Measurements from ENCODE around the gene VPS8. TPM values are rescaled to one million over a fixed set of nuclear protein-coding genes. Genes with fewer than 3 reads are reported as not detected.

The VPS8 gene
- total RNA-seq, 1 experiment from 2014 or later = 33.8 TPM

- ChIA-PET POLR2A (no interaction called here), CTCF (interaction anchor here (0.9 kb wide), 1 partner anchor 48 kb away, joined by 4 read pairs; no protein-coding TSS in a partner anchor)
- intact Hi-C loops (cut with micrococcal nuclease) = loop anchor here (10.0 kb wide), 1 partner anchor 201 kb away; no protein-coding TSS in a partner anchor
- TF ChIP-seq CTCF (IDR thresholded peaks at IDR 0.05; ENCODE audit: unreplicated experiment) = no peak
- H3K27me3 Mint-ChIP-seq (ENCODE audit: insufficient read depth, unreplicated experiment) = no peaks in the 10 kb centered on the region
- no peak overlapping the region for H3K4me3 Mint-ChIP-seq (ENCODE audit: unreplicated experiment)
- H3K9me3 Mint-ChIP-seq (ENCODE audit: unreplicated experiment) = no peaks in the 10 kb centered on the region
- no peak overlapping the region for H3K27ac Mint-ChIP-seq (ENCODE audit: low read depth, unreplicated experiment)
- H3K36me3 Mint-ChIP-seq (ENCODE audit: insufficient read depth, unreplicated experiment) = no peaks in the 10 kb centered on the region
- BruUV-seq (replicated peaks) = no TSS peak
- no peak for DNase-seq (ENCODE audit: unreplicated experiment)
- no peaks in the 10 kb centered on the region for H3K4me1 Mint-ChIP-seq (ENCODE audit: insufficient read depth, unreplicated experiment)
Observed at GRCh38 chr3:185075547-185075946, 263.6 kb downstream of the VPS8 start.

DNA sequence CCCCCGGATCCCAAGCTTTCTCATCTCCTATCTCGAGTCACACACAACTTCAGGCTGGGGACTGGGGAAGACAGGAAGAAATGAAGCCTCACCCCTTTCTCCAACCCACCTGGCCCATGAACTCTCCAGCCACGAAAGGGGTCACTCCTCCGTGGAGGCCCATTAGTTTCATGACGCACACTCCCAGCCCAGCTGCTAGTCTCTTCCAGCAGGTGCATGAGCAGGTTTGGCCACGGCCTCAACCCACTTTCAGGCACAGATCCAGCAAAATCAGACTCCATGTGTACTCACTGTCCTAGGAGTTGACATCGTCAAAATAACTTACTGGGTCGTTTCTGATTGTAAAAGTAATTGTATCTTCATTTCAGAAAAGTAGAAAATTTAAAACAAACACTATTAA, 264.3 kb downstream of the VPS8 start:
- Mint-ChIP-seq H3K27me3 (ENCODE audit: insufficient read depth, unreplicated experiment) (no peaks in the 10 kb centered on the region), H3K36me3 (ENCODE audit: insufficient read depth, unreplicated experiment) (no peaks in the 10 kb centered on the region), H3K4me1 (ENCODE audit: insufficient read depth, unreplicated experiment) (no peaks in the 10 kb centered on the region), H3K4me3 (ENCODE audit: unreplicated experiment) (no peak overlapping the region), H3K27ac (ENCODE audit: low read depth, unreplicated experiment) (no peak overlapping the region), H3K9me3 (ENCODE audit: unreplicated experiment) (no peaks in the 10 kb centered on the region)
- no peak for DNase-seq (ENCODE audit: unreplicated experiment)
- CTCF ChIA-PET = no interaction called here
- POLR2A ChIA-PET = no interaction called here
- intact Hi-C loops (cut with micrococcal nuclease) = loop anchor here (10.0 kb wide), 1 partner anchor 201 kb away; no protein-coding TSS in a partner anchor
- TF ChIP-seq CTCF (IDR thresholded peaks at IDR 0.05; ENCODE audit: unreplicated experiment) = no peak
- BruUV-seq (replicated peaks) = no TSS peak

DNA sequence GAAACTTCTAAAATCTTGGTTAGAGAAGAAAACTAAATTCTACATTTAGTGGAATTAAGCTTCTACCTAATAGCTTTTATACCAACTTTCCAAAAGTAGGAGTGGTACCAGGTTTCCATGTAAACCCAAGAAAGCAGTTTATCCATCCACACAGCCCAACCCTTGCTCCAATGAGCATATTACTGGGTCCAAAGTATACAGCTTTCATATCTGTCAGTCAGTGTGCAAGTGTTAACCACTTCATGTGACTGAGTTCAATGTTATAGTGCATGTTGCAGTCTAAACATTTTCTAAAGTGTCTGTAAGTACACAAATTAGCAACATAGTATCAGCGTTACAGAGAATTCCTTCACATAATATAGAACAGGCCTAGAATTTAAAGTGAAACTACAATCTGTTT, 267.7 kb downstream of the VPS8 start:
- no TSS peak for BruUV-seq (replicated peaks)
- H3K9me3 Mint-ChIP-seq (ENCODE audit: unreplicated experiment) = no peaks in the 10 kb centered on the region
- TF ChIP-seq CTCF (IDR thresholded peaks at IDR 0.05; ENCODE audit: unreplicated experiment) = no peak
- H3K36me3 Mint-ChIP-seq (ENCODE audit: insufficient read depth, unreplicated experiment) = no peaks in the 10 kb centered on the region
- H3K27ac Mint-ChIP-seq (ENCODE audit: low read depth, unreplicated experiment) = no peak overlapping the region
- POLR2A ChIA-PET = interaction anchor here (0.7 kb wide), 1 partner anchor 21 kb away, joined by 3 read pairs; no protein-coding TSS in a partner anchor
- peaks cover 3% of the 10 kb centered on the region for H3K27me3 Mint-ChIP-seq (ENCODE audit: insufficient read depth, unreplicated experiment)
- no peaks in the 10 kb centered on the region for H3K4me1 Mint-ChIP-seq (ENCODE audit: insufficient read depth, unreplicated experiment)
- DNase-seq (ENCODE audit: unreplicated experiment) = no peak
- CTCF ChIA-PET = no interaction called here
- intact Hi-C loops (cut with micrococcal nuclease) = loop anchor here (10.0 kb wide), 2 partner anchors 135 to 205 kb away; no protein-coding TSS in a partner anchor
- H3K4me3 Mint-ChIP-seq (ENCODE audit: unreplicated experiment) = no peak overlapping the region

GRCh38 chr3:185081521-185081920, 269.6 kb downstream of the VPS8 start:
- H3K4me1 Mint-ChIP-seq (ENCODE audit: insufficient read depth, unreplicated experiment) = no peaks in the 10 kb centered on the region
- no peak overlapping the region for H3K27ac Mint-ChIP-seq (ENCODE audit: low read depth, unreplicated experiment)
- peaks cover 22% of the 10 kb centered on the region for H3K27me3 Mint-ChIP-seq (ENCODE audit: insufficient read depth, unreplicated experiment)
- ChIA-PET POLR2A (no interaction called here), CTCF (no interaction called here)
- H3K9me3 Mint-ChIP-seq (ENCODE audit: unreplicated experiment) = no peaks in the 10 kb centered on the region
- no peak for TF ChIP-seq CTCF (IDR thresholded peaks at IDR 0.05; ENCODE audit: unreplicated experiment)
- no TSS peak for BruUV-seq (replicated peaks)
- no peaks in the 10 kb centered on the region for H3K36me3 Mint-ChIP-seq (ENCODE audit: insufficient read depth, unreplicated experiment)
- intact Hi-C loops (cut with micrococcal nuclease) = loop anchor here (10.0 kb wide), 1 partner anchor 133 kb away; no protein-coding TSS in a partner anchor
- no peak for DNase-seq (ENCODE audit: unreplicated experiment)
- H3K4me3 Mint-ChIP-seq (ENCODE audit: unreplicated experiment) = no peak overlapping the region
